ENCODE measurements around the gene GPX7.

The GPX7 gene

GRCh38 chr1:52657702-52658101, 55.5 kb downstream of the GPX7 start:
- no peak overlapping the region for H3K4me3 ChIP-seq (ENCODE audit: severe bottlenecking)
- no peak for TF ChIP-seq CTCF (IDR thresholded peaks at IDR 0.05; ENCODE audit: poor library complexity, severe bottlenecking)
- H3K9me3 ChIP-seq (ENCODE audit: severe bottlenecking) = no peaks in the 10 kb centered on the region
- DNase-seq (ENCODE audit: low spot score) (no peak), ATAC-seq (ENCODE audit: low read depth) (no peak)
- H3K27me3 ChIP-seq (ENCODE audit: insufficient read depth, poor library complexity, severe bottlenecking) = no peaks in the 10 kb centered on the region
- peaks cover 22% of the 10 kb centered on the region for H3K4me1 ChIP-seq (ENCODE audit: insufficient read depth, poor library complexity, severe bottlenecking)
- H3K27ac ChIP-seq (ENCODE audit: poor library complexity, severe bottlenecking) = no peak overlapping the region
- H3K36me3 ChIP-seq (ENCODE audit: low read depth) = no peaks in the 10 kb centered on the region

Data from RWPE2 (cell line).